SKM-1 (cell line): ENCODE data around the gene PDCD5.
"Not testable (repeated sequence)": the region's sequence is repeated elsewhere in the genome, so short reads cannot be mapped to it uniquely, and the experiment has no call there.

Experiments used
- DNase-seq: peaks from one replicate; lab custom pipeline; 2025; ENCODE audit not compliant: unreplicated experiment; lab: John Stamatoyannopoulos, UW

PDCD5 gene

GRCh38 chr19:32580901-32581704 is at the start of gene PDCD5:
PDCD5 (plus strand) TSS chr19:32581190; CDS start chr19:32581262, 72 bp downstream.
- peak; percentile 78 for DNase-seq

GRCh38 chr19:32532233-32532632 is 48.8 kb upstream of the PDCD5 start:
- DNase-seq: no peak

- no peak for DNase-seq
Observed at GRCh38 chr19:32537580-32537979, 43.4 kb upstream of the PDCD5 start.

- no peak for DNase-seq
Observed at GRCh38 chr19:32539240-32539916, 41.6 kb upstream of the PDCD5 start.

GRCh38 chr19:32540621-32541020 is 40.4 kb upstream of the PDCD5 start:
- DNase-seq: no peak

GRCh38 chr19:32541376-32541775 is 39.6 kb upstream of the PDCD5 start:
- DNase-seq: not testable (repeated sequence)

- no peak for DNase-seq
Observed at GRCh38 chr19:32542477-32543108, 38.4 kb upstream of the PDCD5 start.

GRCh38 chr19:32543115-32543900 is 37.7 kb upstream of the PDCD5 start:
- no peak for DNase-seq

- no peak for DNase-seq
Observed at GRCh38 chr19:32544917-32545316, 36.1 kb upstream of the PDCD5 start.

- no peak for DNase-seq
Observed at GRCh38 chr19:32550666-32551065, 30.3 kb upstream of the PDCD5 start.

GRCh38 chr19:32555786-32556185 is 25.2 kb upstream of the PDCD5 start:
- no peak for DNase-seq

GRCh38 chr19:32558607-32559228 is 22.3 kb upstream of the PDCD5 start:
- DNase-seq: no peak

GRCh38 chr19:32563761-32564160 is 17.2 kb upstream of the PDCD5 start:
- DNase-seq: no peak

GRCh38 chr19:32566246-32566830 is 14.7 kb upstream of the PDCD5 start:
- no peak for DNase-seq

- no peak for DNase-seq
Observed at GRCh38 chr19:32567486-32567885, 13.5 kb upstream of the PDCD5 start.

GRCh38 chr19:32570081-32570785 is 10.8 kb upstream of the PDCD5 start:
- peak; percentile 31 for DNase-seq

- not testable (repeated sequence) for DNase-seq
Observed at GRCh38 chr19:32571471-32572075, 9.4 kb upstream of the PDCD5 start.

- not testable (repeated sequence) for DNase-seq
Observed at GRCh38 chr19:32572700-32573491, 8.1 kb upstream of the PDCD5 start.

- no peak for DNase-seq
Observed at GRCh38 chr19:32573492-32573794, 7.5 kb upstream of the PDCD5 start.
